B cell (primary cell): Measurements from ENCODE around the gene ERBB4. TPM values are rescaled to one million over a fixed set of nuclear protein-coding genes. Genes with fewer than 3 reads are reported as not detected.

Source experiments
- ATAC-seq: fragments of 200-7000 bp; cut with Tn5 transposase; one replicate; pipeline ENCODE4 v1.10.0; 2021; ENCODE audit warnings: low read depth, mild to moderate bottlenecking, moderate number of reproducible peaks, moderate library complexity
- CTCF ChIA-PET: fragments of 350-600 bp; sonication (Branson Sonifier 250); formaldehyde crosslinking; loops from one replicate; lab custom pipeline; 2021; ENCODE audit warnings: antibody characterized with exemption, inconsistent platforms; lab: Charles Lee
- POLR2A ChIA-PET: fragments of 350-600 bp; sonication (Branson Sonifier 250); formaldehyde crosslinking; loops from one replicate; lab custom pipeline; 2021; ENCODE audit warnings: antibody characterized with exemption; lab: Charles Lee
- DNase-seq: peaks from one replicate; pipeline ENCODE4 v3.0.0; 2013
- H2AFZ ChIP-seq: 2 replicates; pipeline ENCODE4 v1.6.1; 2012; ENCODE audit warnings: mild to moderate bottlenecking, low read depth, low read length; ENCODE audit not compliant: insufficient read depth, poor library complexity, severe bottlenecking
- H3K27ac ChIP-seq, 2 donors: 1 replicate in 1 of 2; 2 replicates in 1 of 2; pipeline ENCODE4 v1.5.1; 2012 to 2013; ENCODE audit warnings: low read length in 2 of 2, mild to moderate bottlenecking in 2 of 2, moderate library complexity in 1 of 2
- H3K27me3 ChIP-seq, 4 experiments: fragments of 200-600 bp in 1 of 4; sonication (generic) in 1 of 4; replicated peaks in 1 of 4; 1 replicate in 2 of 4; 2 replicates in 2 of 4; pipeline versions ENCODE4 v1.6.1 to v1.7.0; 2013 to 2016; ENCODE audit warnings: low read length in 3 of 4, mild to moderate bottlenecking in 2 of 4, mixed read lengths in 1 of 4, moderate library complexity in 1 of 4; ENCODE audit not compliant: insufficient read depth in 4 of 4, control insufficient read depth in 3 of 4; ENCODE audit errors: control extremely low read depth in 1 of 4
- H3K36me3 ChIP-seq, 2 experiments: replicated peaks in 1 of 2; 1 replicate in 1 of 2; 2 replicates in 1 of 2; pipeline versions ENCODE4 v1.6.1 to v1.7.1; 2013; ENCODE audit warnings: low read length in 1 of 2; ENCODE audit not compliant: insufficient read depth in 2 of 2, control insufficient read depth in 1 of 2; ENCODE audit errors: control extremely low read depth in 1 of 2, extremely low read depth in 1 of 2
- H3K4me1 ChIP-seq, 2 donors: fragments of 200-600 bp in 1 of 2; sonication (generic) in 1 of 2; 1 replicate in 1 of 2; 2 replicates in 1 of 2; pipeline versions ENCODE4 v1.5.1 to v1.6.1; 2013 to 2017; ENCODE audit warnings: low read length in 2 of 2; ENCODE audit not compliant: control insufficient read depth in 2 of 2, insufficient read depth in 2 of 2
- H3K4me2 ChIP-seq: replicated peaks from 2 replicates; pipeline ENCODE3; 2012; ENCODE audit warnings: mild to moderate bottlenecking, low read depth, low read length; ENCODE audit not compliant: poor library complexity, severe bottlenecking
- H3K4me3 ChIP-seq, 5 experiments: fragments of 200-600 bp in 1 of 5; sonication (generic) in 1 of 5; 1 replicate in 3 of 5; 2 replicates in 2 of 5; pipeline versions ENCODE4 v1.5.1 to v1.7.0; 2011 to 2016; ENCODE audit warnings: low read length in 4 of 5, mild to moderate bottlenecking in 4 of 5, low read depth in 2 of 5, control low read depth in 1 of 5, moderate library complexity in 1 of 5; ENCODE audit not compliant: insufficient read depth in 1 of 5; ENCODE audit errors: control extremely low read depth in 1 of 5, extremely low read depth in 1 of 5
- H3K79me2 ChIP-seq: fragments of 200-600 bp; sonication (generic); one replicate; pipeline ENCODE4 v1.6.0; 2016; ENCODE audit warnings: low read length; ENCODE audit not compliant: control insufficient read depth, insufficient read depth
- H3K9ac ChIP-seq: fragments of 200-600 bp; sonication (generic); 2 replicates; pipeline ENCODE4 v1.6.1; 2017; ENCODE audit warnings: mild to moderate bottlenecking, low read length, moderate library complexity
- H3K9me3 ChIP-seq, 3 donors: one replicate each; pipeline versions ENCODE4 v1.6.1 to v1.7.1; 2013; ENCODE audit warnings: low read length in 2 of 3; ENCODE audit not compliant: control insufficient read depth in 2 of 3, insufficient read depth in 1 of 3; ENCODE audit errors: control extremely low read depth in 1 of 3
- H4K20me1 ChIP-seq: 2 replicates; pipeline ENCODE4 v1.6.0; 2012; ENCODE audit warnings: mild to moderate bottlenecking, low read length; ENCODE audit not compliant: insufficient read depth, control insufficient read depth, poor library complexity, severe bottlenecking
- H3K27ac Mint-ChIP-seq: one replicate; pipeline ENCODE4 v1.8.0; 2021; ENCODE audit warnings: mixed read lengths
- H3K27me3 Mint-ChIP-seq: one replicate; pipeline ENCODE4 v1.8.0; 2021; ENCODE audit warnings: mixed read lengths
- H3K4me1 Mint-ChIP-seq: one replicate; pipeline ENCODE4 v1.8.0; 2021; ENCODE audit warnings: mixed read lengths
- H3K4me3 Mint-ChIP-seq: one replicate; pipeline ENCODE4 v1.8.0; 2021; ENCODE audit warnings: mixed read lengths
- H3K9me3 Mint-ChIP-seq: one replicate; pipeline ENCODE4 v1.8.0; 2022; ENCODE audit warnings: mixed read lengths; ENCODE audit not compliant: insufficient read depth
- EZH2 ChIP-seq: IDR thresholded peaks from 2 replicates; pipeline ENCODE4 v1.6.1; 2012; ENCODE audit warnings: borderline replicate concordance, low read depth, mild to moderate bottlenecking, moderate library complexity, low read length; ENCODE audit not compliant: insufficient read depth, poor library complexity, severe bottlenecking
- WGBS: methylation state at CpG from one replicate; pipeline ENCODE4 v1.1.5; 2013; ENCODE audit warnings: missing lambda C conversion rate; ENCODE audit not compliant: insufficient coverage; 5-methylcytosine and 5-hydroxymethylcytosine counted together
- intact Hi-C: fragments of 100-400 bp; cut with micrococcal nuclease; formaldehyde crosslinking; loops from one replicate; pipeline ENCODE4 v1.10.0; 2022
- polyA plus RNA-seq: library from polyadenylated mRNA; depleted of rRNA; stranded (reverse); fragments of >200 nt; gene quantifications from 2 replicates; pipeline ENCODE4 v1.2.3, GENCODE V29; 2012
- total RNA-seq, 2 donors: library from RNA; stranded (reverse); fragments of 120-200 nt in 1 of 2; gene quantifications; 1 replicate in 1 of 2; 2 replicates in 1 of 2; pipeline versions ENCODE4 v1.2.3 to v1.2.4, GENCODE V29; 2013 to 2022
- TF ChIP-seq, protein P1 (sequence below): fragments of 200-600 bp; IDR thresholded peaks from one replicate; pipeline ENCODE4 v1.8.0; 2022; ENCODE audit warnings: antibody characterized with exemption, mild to moderate bottlenecking

The ERBB4 gene
- total and polyA plus RNA-seq, 2 donors (not counting 1 experiment from before 2014, with no cell fraction given), result not detected

DNA sequence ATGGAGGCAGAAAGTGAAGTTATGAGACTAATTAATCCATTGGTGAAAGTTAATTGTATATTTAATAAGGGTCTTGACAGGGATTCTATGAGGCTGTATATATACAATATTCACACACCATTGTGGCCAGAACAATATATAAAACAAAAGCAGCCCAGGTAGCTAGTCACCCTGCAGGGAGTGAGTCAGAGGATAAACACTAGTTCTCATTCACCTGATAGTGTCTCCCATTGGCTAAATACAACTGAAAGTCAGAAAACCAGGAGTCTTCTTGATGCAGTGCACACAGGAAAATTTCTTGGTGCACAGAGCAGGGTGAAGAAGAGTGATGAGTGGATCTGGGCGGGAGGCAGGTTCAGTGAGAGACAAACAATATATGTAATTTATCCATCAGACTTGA, 465.2 kb downstream of the ERBB4 start:
- Mint-ChIP-seq H3K9me3 (no peaks in the 10 kb centered on the region), H3K27me3 (no peaks in the 10 kb centered on the region), H3K27ac (no peak overlapping the region), H3K4me1 (no peaks in the 10 kb centered on the region), H3K4me3 (no peak overlapping the region)
- H3K9ac ChIP-seq, result no peak overlapping the region
- H3K27ac ChIP-seq, result no peak overlapping the region
- no CpG with 5 or more reads among the region's 1 CpG for WGBS
- intact Hi-C loops, result no loop called here
- no peaks in the 10 kb centered on the region for H4K20me1 ChIP-seq
- ChIA-PET CTCF (no interaction called here), POLR2A (no interaction called here)
- no peak overlapping the region for H2AFZ ChIP-seq
- H3K4me2 ChIP-seq, result no peak overlapping the region
- no peaks in the 10 kb centered on the region for H3K27me3 ChIP-seq
- H3K36me3 ChIP-seq, result no peaks in the 10 kb centered on the region
- TF ChIP-seq, protein P1, sequence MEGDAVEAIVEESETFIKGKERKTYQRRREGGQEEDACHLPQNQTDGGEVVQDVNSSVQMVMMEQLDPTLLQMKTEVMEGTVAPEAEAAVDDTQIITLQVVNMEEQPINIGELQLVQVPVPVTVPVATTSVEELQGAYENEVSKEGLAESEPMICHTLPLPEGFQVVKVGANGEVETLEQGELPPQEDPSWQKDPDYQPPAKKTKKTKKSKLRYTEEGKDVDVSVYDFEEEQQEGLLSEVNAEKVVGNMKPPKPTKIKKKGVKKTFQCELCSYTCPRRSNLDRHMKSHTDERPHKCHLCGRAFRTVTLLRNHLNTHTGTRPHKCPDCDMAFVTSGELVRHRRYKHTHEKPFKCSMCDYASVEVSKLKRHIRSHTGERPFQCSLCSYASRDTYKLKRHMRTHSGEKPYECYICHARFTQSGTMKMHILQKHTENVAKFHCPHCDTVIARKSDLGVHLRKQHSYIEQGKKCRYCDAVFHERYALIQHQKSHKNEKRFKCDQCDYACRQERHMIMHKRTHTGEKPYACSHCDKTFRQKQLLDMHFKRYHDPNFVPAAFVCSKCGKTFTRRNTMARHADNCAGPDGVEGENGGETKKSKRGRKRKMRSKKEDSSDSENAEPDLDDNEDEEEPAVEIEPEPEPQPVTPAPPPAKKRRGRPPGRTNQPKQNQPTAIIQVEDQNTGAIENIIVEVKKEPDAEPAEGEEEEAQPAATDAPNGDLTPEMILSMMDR, result no peak
- no peaks in the 10 kb centered on the region for H3K4me1 ChIP-seq
- no peak overlapping the region for H3K4me3 ChIP-seq
- no peaks in the 10 kb centered on the region for H3K9me3 ChIP-seq
- no peaks in the 10 kb centered on the region for H3K79me2 ChIP-seq
- DNase-seq (no peak), ATAC-seq (no peak)

DNA sequence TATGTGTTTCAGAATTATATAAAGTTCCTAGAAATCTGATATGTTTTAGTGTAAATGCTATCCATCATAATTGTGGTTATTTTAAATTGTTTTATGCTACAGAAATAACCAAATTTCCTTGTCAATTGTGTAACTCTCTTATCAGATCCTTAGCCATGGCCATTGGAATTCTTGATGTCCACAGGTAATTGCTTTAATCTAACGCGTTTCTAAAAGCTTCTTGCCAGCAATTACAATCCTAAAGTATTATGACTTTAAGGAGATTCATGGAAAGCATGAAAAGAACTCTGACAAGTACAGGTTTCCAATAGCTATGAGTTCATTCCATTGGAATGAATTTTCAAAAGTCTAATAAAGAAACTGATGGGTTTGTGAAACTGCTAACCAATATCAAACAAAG, 472.1 kb downstream of the ERBB4 start:
- Histone ChIP-seq H3K4me3 (no peak overlapping the region), H3K4me2 (no peak overlapping the region), H3K4me1 (no peaks in the 10 kb centered on the region), H3K27ac (no peak overlapping the region), H3K27me3 (no peaks in the 10 kb centered on the region), H3K9me3 (no peaks in the 10 kb centered on the region), H4K20me1 (no peaks in the 10 kb centered on the region), H2AFZ (no peak overlapping the region), H3K79me2 (no peaks in the 10 kb centered on the region), H3K36me3 (no peaks in the 10 kb centered on the region), H3K9ac (no peak overlapping the region)
- ATAC-seq (no peak), DNase-seq (no peak)
- TF ChIP-seq, protein P1, result no peak
- no peak for TF ChIP-seq EZH2
- no CpG with 5 or more reads among the region's 2 CpGs for WGBS
- H3K4me3 Mint-ChIP-seq, result no peak overlapping the region
- no peaks in the 10 kb centered on the region for H3K9me3 Mint-ChIP-seq
- H3K4me1 Mint-ChIP-seq, result no peaks in the 10 kb centered on the region
- ChIA-PET CTCF (no interaction called here), POLR2A (no interaction called here)
- no peak overlapping the region for H3K27ac Mint-ChIP-seq
- H3K27me3 Mint-ChIP-seq, result no peaks in the 10 kb centered on the region
- intact Hi-C loops, result no loop called here
